Measurements from ENCODE around the gene GLIS1.

The GLIS1 gene

GRCh38 chr1:53476579-53476978 is 262.4 kb downstream of the GLIS1 start:
- no peak for DNase-seq

DNA sequence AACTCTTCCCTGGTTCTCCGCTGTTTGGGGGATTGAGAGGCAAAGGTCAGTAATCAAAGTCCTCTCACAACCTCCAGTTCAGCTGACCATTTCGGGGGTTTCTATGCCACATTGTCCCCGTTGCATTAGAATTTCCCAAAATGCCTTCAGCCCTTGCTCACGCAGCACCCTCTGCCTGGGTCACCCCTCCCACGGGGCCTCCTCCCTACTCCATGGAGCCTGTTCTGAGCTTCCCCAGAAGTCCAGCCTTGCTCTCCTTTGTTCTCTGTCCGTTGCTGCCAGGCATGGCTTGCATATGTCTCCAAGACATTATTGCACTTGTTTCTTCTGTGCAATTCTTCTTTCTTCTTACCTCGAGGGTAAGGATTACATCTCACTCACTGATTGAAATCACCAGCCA is 263.3 kb downstream of the GLIS1 start:
- DNase-seq: no peak

- no peak for DNase-seq
Observed at GRCh38 chr1:53473463-53473862, 265.5 kb downstream of the GLIS1 start.

DNA sequence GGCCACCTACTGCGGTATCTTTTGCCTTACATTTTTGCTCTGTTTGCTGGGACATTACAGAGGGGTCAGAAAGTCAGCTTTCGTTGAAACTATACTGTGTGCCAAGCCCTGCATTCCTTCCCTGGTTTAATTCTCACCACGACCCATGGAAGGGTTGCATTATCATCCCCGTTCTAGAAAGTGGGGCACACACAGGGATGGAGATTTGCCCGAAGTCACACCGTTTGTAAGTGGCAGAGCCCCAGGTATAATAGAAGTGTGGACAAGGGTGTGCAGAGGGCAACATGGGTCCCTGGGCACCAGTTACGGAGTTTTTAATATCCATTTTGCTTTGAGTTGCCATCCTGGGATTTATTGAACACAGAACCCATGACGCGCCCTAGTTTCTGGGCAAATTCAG is 268.0 kb downstream of the GLIS1 start:
- DNase-seq: no peak

GRCh38 chr1:53470584-53470983 is 268.4 kb downstream of the GLIS1 start:
- DNase-seq: no peak

DNA sequence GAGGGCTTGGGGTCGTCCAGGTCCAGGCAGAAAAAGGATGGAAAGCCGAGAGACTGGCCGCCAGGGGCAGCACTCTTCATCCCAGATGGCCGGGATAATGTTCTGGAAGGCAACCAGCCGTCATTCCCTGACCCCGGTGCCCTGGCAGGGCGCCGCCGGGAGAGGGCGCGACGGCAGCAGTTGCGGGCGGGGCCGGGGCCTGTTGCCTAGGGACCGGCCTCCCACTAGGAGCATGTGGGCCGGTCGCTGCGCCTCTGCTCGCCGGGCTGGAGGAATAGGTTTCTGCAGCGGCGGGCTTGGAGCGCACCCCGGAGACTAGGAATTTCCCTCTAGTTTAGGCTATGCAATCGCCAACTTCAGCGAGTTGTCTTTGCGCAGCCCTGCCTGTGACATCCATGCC is 268.8 kb downstream of the GLIS1 start:
- peak; percentile 69 for DNase-seq

DNA sequence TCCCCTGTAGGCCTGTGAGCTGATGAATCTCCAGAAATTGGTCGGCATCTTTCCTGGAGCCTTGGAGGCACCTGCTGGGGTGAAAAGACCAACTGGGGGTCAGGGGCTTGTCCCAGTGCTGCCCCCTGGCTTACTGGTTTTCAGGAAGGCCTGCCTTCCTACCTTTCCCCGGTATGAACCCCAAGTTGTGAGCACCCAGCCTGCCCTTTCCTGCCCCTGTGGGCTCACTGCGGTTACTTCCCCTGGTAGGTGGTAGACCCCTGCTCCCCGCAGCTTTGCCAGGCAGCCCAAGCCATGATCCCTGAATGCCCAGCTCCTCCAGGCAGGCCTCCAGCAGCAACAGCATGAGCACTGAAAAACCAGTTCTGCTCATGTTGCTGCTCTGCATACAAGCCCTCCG is 269.6 kb downstream of the GLIS1 start:
- no peak for DNase-seq

DNA sequence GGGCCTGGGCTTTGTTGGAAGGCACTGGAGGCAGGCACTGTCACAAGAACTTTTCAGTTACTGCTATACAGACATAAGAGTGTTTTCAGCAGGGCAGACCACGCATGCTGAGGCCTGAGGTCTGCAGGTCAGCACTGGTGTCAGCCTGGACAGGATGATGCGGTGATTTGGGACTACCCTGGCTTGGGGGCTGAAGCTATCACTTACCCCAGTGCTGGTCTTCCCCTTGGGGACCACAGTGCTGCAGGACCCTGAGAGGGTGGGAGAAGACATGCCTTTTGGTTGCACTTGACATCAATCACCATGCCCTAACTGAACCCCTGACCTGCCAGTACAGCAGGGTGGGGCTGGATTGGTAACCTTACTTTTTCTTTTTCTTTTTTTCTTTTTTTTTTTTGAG is 270.6 kb downstream of the GLIS1 start:
- no peak for DNase-seq

DNA sequence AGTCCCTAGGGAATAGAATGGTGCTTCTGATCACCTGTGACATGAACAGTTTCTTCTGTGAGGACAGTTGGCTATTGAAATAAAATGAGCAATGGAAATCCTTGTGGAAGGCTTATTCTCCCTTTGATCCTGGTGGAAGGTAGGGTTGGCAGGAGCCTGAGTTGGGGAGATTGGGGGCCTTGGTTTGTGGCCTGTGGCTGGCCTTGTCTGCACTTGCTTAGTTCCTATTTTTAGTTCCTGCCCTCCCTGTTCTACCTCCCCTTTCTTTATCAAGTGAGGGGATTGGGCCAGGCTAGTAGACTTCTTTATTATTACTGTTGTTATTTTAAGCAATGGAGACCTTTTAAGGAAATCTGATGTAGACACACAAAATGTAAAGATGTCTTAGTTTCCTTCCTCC is 271.6 kb downstream of the GLIS1 start:
- DNase-seq: no peak

DNA sequence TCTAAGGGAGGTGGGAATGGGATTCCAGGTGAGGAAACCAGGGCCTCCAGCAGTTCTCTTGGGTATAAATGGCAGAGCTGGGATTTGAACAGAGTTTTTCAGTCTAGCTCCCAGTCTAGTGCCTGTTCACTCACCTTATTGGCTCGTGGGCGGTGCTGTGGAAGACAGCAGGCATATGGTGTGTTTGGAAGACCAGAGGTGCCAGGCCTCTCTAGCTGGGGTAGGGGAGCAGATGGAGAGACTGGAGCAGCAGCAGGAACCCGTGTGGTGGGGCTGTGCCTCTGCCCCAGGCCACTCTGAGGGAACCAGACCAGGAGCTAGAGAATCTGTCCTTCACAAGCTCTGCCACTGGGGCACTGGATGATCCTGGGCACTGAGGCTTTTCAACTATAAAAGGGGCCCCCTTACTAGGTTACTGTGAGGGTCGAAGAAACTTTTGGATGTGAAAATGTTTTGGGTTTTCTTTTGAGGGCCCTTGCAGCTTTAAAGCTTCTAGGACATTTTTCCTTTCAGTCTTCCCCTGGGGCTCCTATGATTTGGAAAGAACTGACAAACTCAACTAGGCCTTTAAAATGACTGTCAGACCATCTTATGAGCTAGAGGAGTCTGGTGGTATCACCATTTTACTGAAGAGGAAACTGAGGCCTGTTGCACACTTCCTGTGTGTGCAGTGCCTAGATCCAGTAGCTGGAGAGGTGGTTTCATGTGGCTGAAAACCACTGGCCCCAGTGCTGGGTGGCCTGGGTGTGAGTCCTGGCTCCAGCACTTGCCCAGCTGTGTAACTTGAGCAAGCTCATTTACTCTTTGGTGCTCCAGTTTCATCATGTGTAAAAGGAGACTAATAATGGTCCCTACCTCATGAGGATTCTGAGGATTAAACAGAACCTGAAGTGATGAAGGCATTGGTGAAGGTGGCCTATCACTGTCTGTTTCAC is 273.7 kb downstream of the GLIS1 start:
- no peak for DNase-seq

- DNase-seq: no peak
Observed at GRCh38 chr1:53463961-53464899, 274.7 kb downstream of the GLIS1 start.

- no peak for DNase-seq
Observed at GRCh38 chr1:53462769-53463501, 276.0 kb downstream of the GLIS1 start.

DNA sequence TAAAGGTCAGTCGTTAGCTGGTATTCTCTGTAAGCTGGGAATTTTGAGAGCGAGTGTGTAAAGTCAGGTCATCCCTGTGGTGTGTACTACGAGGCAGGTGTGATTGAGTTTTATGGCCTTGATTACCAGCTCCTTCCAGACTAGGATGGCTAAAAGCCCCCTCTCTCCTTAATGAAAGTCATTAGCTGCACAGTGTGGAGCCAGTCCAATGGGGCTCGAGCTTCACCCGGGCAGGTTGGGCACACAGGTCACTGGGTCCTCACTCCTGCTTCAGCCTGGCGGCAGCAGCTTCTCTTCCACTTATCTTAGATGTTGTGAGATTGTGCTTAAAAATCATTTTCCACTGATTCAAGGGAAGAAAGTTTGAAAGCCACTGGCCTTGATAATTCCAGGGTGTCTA is 276.8 kb downstream of the GLIS1 start:
- DNase-seq: no peak

- no peak for DNase-seq
Observed at GRCh38 chr1:53461323-53462044, 277.5 kb downstream of the GLIS1 start.

DNA sequence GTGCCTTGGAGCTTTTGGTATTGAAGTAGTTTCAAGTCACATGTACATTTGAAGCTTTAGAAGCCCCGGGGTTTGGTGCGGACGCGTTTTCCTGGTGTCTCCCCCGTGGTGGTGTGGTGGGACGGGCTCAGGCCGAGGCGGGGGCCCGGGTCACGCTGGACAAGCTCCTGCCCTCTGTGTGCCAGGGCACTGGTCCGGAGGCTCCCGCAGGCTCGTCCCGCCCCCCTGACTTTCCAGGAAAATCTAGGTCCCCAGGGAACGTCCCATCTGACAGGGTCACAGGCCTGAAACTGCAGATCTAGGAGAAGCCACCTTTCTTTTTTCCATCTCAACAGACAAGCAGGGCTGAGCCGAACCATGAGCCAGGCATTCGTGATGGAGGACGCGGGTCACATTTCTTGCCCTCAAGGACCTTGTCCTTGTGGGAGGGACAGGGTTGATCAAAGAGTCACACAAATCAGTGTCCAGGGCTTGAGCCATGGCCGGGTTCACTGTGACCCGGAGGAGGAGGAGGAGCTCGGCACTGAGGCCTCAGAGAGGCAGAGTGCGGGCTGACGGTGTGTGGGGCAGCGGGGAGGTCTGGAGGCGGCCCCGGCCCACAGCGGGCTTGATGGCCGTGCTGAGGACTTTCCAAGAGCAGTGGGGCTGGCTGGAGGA is 278.2 kb downstream of the GLIS1 start:
- no peak for DNase-seq

GRCh38 chr1:53460211-53460634 is 278.7 kb downstream of the GLIS1 start:
- no peak for DNase-seq

DNA sequence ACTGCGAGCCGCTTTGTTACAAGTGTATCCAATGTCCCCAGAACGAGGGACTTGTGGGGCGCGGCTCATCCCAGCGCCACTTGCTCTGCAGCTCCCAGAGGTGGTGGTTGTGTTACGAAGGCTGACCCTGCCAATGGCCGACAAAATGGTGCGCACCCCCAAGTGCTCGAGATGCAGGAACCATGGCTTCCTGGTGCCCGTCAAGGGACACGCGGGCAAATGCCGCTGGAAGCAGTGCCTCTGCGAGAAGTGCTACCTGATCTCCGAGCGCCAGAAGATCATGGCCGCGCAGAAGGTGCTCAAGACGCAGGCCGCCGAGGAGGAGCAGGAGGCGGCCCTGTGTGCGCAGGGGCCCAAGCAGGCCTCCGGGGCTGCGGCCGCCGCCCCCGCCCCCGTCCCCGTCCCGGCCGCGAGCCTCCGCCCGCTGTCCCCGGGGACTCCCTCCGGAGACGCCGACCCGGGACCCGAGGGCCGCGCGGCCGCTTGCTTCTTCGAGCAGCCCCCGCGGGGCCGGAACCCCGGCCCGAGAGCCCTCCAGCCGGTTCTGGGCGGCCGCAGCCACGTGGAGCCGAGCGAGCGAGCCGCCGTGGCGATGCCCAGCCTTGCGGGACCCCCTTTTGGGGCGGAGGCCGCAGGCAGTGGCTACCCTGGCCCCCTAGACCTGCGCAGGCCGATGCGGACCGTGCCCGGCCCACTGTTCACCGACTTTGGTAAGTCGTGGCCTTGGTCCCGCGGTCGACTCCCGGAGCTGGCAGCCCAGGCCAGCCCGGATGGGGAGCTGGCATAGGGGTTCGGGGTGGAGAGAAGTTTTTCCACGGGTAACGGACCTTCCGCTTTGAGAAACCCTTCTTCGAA is 279.4 kb downstream of the GLIS1 start, which contains the start of gene DMRTB1:
TSS of gene DMRTB1 (plus strand) at position 79 of the 855 bp plus-strand sequence. CDS start at position 134, 55 bp downstream.
- DNase-seq: no peak

GRCh38 chr1:53458634-53459033 is 280.3 kb downstream of the GLIS1 start:
- no peak for DNase-seq
